SJSA1 (cell line): ENCODE results near the gene GFOD1. TPM values are rescaled to one million over a fixed set of nuclear protein-coding genes. Genes with fewer than 3 reads are reported as not detected.
"Not testable (repeated sequence)": the region's sequence is repeated elsewhere in the genome, so short reads cannot be mapped to it uniquely, and the experiment has no call there.

Experiments used
- DNase-seq, 2 experiments: peaks; one replicate each; pipeline ENCODE4 v3.0.0-alpha.2; 2015 to 2020; ENCODE audit warnings: low spot score in 2 of 2, low read depth in 1 of 2
- H3K27ac ChIP-seq: fragments of 250-450 bp; sonication (Bioruptor Pico); 2 replicates; pipeline ENCODE4 v1.5.1; 2020; ENCODE audit warnings: mild to moderate bottlenecking, moderate library complexity
- H3K27me3 ChIP-seq: fragments of 250-450 bp; sonication (Bioruptor Pico); replicated peaks from 2 replicates; pipeline ENCODE4 v1.5.1; 2020; ENCODE audit warnings: mild to moderate bottlenecking, moderate library complexity
- H3K36me3 ChIP-seq: fragments of 250-450 bp; sonication (Bioruptor Pico); 2 replicates; pipeline ENCODE4 v1.5.1; 2020; ENCODE audit warnings: mild to moderate bottlenecking
- H3K4me1 ChIP-seq: fragments of 250-450 bp; sonication (Bioruptor Pico); replicated peaks from 2 replicates; pipeline ENCODE4 v1.6.1; 2021; ENCODE audit warnings: mild to moderate bottlenecking
- H3K4me3 ChIP-seq: fragments of 250-450 bp; sonication (Bioruptor Pico); 2 replicates; pipeline ENCODE4 v1.5.1; 2020; ENCODE audit warnings: mild to moderate bottlenecking
- H3K9me3 ChIP-seq: fragments of 250-450 bp; sonication (Bioruptor Pico); replicated peaks from 2 replicates; pipeline ENCODE4 v1.5.1; 2020; ENCODE audit warnings: mild to moderate bottlenecking
- total RNA-seq: library from RNA; depleted of rRNA; stranded (reverse); fragments of >200 nt; shearing (Covaris generic); gene quantifications from 2 replicates; pipeline ENCODE4 v1.2.3, GENCODE V29; 2014

Gene GFOD1
- total RNA-seq, 1 experiment from 2014 or later = 10.8 TPM

- no peak for DNase-seq
- no peaks in the 10 kb centered on the region for H3K27me3 ChIP-seq
- H3K27ac ChIP-seq = no peak overlapping the region
- H3K4me1 ChIP-seq = peaks cover 1% of the 10 kb centered on the region; the same call in 1 of the 2 replicates
- no peak overlapping the region for H3K4me3 ChIP-seq
- H3K9me3 ChIP-seq = no peaks in the 10 kb centered on the region; the same call in 1 of the 2 replicates
- H3K36me3 ChIP-seq = no peaks in the 10 kb centered on the region; the same call in 1 of the 2 replicates
These were observed 41.7 kb downstream of the GFOD1 start for GRCh38 chr6:13445744-13446115.

DNA sequence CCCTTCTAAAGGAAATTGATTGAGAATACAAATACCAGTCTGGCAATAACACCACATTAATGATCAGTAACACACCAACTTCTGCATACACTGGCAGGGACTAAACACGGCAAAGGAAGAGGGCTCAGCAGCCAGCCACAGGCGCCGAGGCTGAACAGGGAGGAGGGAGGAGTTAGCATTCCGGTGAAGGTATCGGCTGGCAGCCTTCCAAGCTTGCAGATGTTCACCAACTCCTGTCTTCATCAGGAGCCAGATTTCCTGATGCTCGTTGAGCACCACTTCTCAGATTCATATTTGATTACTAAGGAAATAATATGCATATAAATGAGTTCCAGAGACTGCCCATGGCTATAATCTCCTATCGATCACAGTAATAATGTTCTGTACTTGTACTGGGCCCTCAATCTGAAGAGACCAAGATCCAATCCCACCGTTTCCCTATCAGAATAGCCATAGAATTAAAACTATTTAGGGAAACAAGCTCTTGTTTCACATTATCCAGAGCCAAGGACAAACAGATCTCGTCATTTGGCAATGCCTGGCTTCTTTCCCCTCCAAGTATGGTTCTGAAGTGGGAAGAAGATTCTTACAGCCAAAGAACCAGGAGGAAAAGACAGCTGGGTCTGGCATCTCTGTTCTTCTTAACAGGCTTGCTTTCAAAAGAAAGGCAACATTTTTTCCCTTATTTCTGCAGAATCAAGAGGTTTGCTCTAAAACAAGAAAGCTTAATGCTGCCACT is 42.2 kb downstream of the GFOD1 start:
- no peak overlapping the region for H3K27ac ChIP-seq
- no peak overlapping the region for H3K4me3 ChIP-seq
- no peaks in the 10 kb centered on the region; the same call in 1 of the 2 replicates for H3K9me3 ChIP-seq
- H3K4me1 ChIP-seq = peaks cover 6% of the 10 kb centered on the region; the same call in 1 of the 2 replicates
- H3K27me3 ChIP-seq = no peaks in the 10 kb centered on the region
- DNase-seq = no peak
- H3K36me3 ChIP-seq = no peaks in the 10 kb centered on the region

DNA sequence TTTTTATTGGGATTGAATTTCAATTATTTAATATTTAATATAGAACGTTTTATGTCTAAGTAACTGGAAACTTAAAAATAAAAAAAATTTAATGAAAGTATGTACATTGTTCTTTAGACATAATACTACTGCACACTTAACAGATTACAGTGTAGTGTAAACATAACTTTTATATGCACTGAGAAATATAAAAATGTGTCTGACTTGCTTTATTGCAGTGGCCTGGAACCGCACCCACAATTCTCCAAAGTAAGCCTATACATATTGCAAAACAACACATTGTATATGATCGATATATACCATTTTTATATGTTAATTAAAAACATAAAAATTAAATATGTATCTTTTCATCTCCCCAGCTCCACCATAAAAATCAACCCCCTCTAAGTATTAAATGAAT is 42.8 kb downstream of the GFOD1 start:
- Histone ChIP-seq H3K4me1 (peaks cover 6% of the 10 kb centered on the region; the same call in 1 of the 2 replicates), H3K36me3 (no peaks in the 10 kb centered on the region), H3K4me3 (no peak overlapping the region), H3K27me3 (no peaks in the 10 kb centered on the region), H3K9me3 (no peaks in the 10 kb centered on the region; the same call in 1 of the 2 replicates), H3K27ac (no peak overlapping the region)
- no peak for DNase-seq

- not testable (repeated sequence) for H3K36me3 ChIP-seq, H3K27ac ChIP-seq, DNase-seq, H3K9me3 ChIP-seq, H3K4me3 ChIP-seq, H3K27me3 ChIP-seq, H3K4me1 ChIP-seq
These were observed 43.4 kb downstream of the GFOD1 start for GRCh38 chr6:13443978-13444377.

- no peak overlapping the region for H3K27ac ChIP-seq
- no peaks in the 10 kb centered on the region; the same call in 1 of the 2 replicates for H3K9me3 ChIP-seq
- H3K4me1 ChIP-seq = peaks cover 6% of the 10 kb centered on the region; the same call in 1 of the 2 replicates
- DNase-seq = no peak
- H3K36me3 ChIP-seq = no peaks in the 10 kb centered on the region
- H3K4me3 ChIP-seq = no peak overlapping the region
- H3K27me3 ChIP-seq = no peaks in the 10 kb centered on the region
These were observed 45.6 kb downstream of the GFOD1 start for GRCh38 chr6:13441778-13442177.

GRCh38 chr6:13439644-13440043 is 47.8 kb downstream of the GFOD1 start:
- Histone ChIP-seq H3K27me3 (no peaks in the 10 kb centered on the region), H3K4me3 (no peak overlapping the region), H3K9me3 (no peaks in the 10 kb centered on the region; the same call in 1 of the 2 replicates), H3K27ac (no peak overlapping the region), H3K4me1 (peaks cover 6% of the 10 kb centered on the region; the same call in 1 of the 2 replicates), H3K36me3 (no peaks in the 10 kb centered on the region)
- no peak for DNase-seq

- Histone ChIP-seq H3K27me3 (no peaks in the 10 kb centered on the region), H3K4me3 (no peak overlapping the region), H3K27ac (no peak overlapping the region), H3K4me1 (peaks cover 6% of the 10 kb centered on the region; the same call in 1 of the 2 replicates), H3K9me3 (no peaks in the 10 kb centered on the region; the same call in 1 of the 2 replicates), H3K36me3 (no peaks in the 10 kb centered on the region)
- DNase-seq = no peak
These were observed 49.3 kb downstream of the GFOD1 start for GRCh38 chr6:13438126-13438525.

DNA sequence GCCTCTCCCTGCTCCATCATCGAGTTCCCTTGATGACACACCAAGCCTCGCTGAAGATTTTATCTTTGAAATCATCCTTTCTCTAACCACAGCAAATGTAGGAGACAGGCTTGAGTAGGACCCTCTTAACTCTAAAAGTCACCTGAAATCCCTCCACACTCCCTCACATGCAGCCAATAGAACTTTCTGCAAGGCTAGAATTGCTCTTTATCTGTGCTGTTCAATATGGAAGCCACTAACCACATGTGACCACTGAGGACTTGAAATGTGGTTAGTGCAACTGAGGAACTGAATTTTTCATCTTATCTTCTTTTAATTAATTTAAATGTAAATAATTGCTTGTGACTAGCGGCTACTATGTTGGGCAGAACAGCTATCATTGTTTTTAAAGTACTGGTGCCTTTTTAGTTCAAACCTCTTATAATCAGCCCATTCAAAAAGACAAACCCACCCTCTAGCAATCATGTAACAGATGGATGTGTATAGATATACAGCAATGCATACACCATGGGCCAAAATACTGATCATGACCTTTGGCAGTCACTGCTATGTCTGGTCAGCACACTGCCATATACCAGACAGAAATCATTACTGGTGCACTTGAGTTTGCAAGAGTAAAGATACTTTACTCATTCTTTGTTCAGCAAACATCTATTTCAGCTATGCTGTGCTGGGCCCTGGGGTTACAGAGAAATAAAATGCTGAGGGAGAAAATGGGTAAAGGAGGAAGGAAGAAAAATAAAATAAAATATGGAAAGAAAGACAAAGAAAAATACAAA is 50.0 kb downstream of the GFOD1 start:
- H3K9me3 ChIP-seq = no peaks in the 10 kb centered on the region
- DNase-seq = no peak
- no peak overlapping the region for H3K4me3 ChIP-seq
- no peak overlapping the region for H3K27ac ChIP-seq
- peaks cover 6% of the 10 kb centered on the region; the same call in 1 of the 2 replicates for H3K4me1 ChIP-seq
- no peaks in the 10 kb centered on the region for H3K36me3 ChIP-seq
- no peaks in the 10 kb centered on the region for H3K27me3 ChIP-seq

DNA sequence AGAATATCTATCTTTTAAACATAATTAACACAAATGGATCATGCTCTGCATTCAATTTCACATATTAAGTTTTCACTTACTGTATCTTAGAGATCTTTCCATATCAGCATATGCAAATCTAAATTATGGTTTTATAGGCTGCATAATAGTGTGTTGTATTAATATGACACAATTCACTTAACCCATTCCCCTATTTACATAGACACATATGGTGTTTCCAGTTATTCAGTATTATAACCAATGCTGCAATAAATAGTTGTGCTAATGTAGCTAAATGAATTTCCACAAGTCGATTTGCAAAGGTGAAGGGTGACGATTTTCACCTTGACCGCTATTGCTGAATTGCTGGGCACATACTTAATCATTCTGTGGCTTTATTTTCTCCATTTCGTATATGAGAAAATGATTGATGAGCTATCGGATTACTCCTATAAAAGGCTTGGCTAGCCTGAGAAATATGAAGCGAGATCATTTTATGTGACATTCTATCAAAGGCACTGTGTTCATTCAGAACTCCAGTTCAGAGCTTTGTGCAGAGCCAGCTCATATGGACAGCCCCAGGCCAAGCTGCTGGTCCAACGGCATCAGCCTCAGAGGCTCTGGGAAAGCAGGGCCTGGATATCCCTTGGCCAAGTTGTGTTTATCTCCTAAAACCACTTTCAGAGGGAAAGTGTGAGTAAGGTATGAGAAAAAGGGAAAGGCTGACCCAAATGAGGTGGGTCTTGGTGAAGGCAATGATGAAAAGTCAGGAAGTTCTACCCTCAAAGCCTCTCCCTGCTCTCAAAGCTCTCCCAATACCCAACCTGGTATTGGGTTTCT is 50.8 kb downstream of the GFOD1 start:
- Histone ChIP-seq H3K4me3 (no peak overlapping the region), H3K27me3 (no peaks in the 10 kb centered on the region), H3K36me3 (no peaks in the 10 kb centered on the region), H3K9me3 (no peaks in the 10 kb centered on the region), H3K4me1 (peaks cover 6% of the 10 kb centered on the region; the same call in 1 of the 2 replicates), H3K27ac (no peak overlapping the region)
- no peak for DNase-seq

- no peak overlapping the region for H3K27ac ChIP-seq
- no peak overlapping the region for H3K4me3 ChIP-seq
- no peaks in the 10 kb centered on the region for H3K27me3 ChIP-seq
- peaks cover 4% of the 10 kb centered on the region; the same call in 1 of the 2 replicates for H3K4me1 ChIP-seq
- H3K36me3 ChIP-seq = no peaks in the 10 kb centered on the region
- no peaks in the 10 kb centered on the region for H3K9me3 ChIP-seq
- no peak for DNase-seq
These were observed 51.7 kb downstream of the GFOD1 start for GRCh38 chr6:13435477-13436246.

GRCh38 chr6:13434777-13435176 is 52.6 kb downstream of the GFOD1 start:
- Histone ChIP-seq H3K4me1 (no peaks in the 10 kb centered on the region; the same call in 1 of the 2 replicates), H3K27ac (no peak overlapping the region), H3K27me3 (no peaks in the 10 kb centered on the region), H3K36me3 (no peaks in the 10 kb centered on the region), H3K4me3 (no peak overlapping the region), H3K9me3 (no peaks in the 10 kb centered on the region)
- no peak for DNase-seq

DNA sequence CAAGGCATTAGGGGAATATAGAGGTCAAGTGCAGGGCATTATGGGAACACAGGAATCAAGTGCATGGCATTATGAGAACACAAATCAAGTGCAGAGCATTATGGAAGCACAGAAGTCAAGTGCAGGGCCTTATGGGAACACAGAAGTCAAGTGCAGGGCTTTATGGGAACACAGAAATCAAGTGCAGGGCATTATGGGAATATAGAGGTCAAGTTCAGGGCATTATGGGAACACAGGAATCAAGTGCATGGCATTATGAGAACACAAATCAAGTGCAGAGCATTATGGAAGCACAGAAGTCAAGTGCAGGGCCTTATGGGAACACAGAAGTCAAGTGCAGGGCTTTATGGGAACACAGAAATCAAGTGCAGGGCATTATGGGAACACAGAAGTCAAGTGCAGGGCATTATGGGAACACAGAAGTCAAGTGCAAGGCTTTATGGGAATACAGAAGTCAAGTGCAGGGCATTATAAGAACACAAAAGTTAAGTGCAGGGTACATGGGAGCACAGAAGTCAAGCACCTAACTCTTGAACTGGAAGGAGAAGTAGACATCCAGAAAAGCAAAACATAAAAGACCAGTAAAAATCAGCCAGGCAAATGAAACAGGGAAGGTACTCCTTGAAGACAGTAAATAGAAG is 53.1 kb downstream of the GFOD1 start:
- not testable (repeated sequence) for H3K9me3 ChIP-seq, H3K4me3 ChIP-seq, H3K27ac ChIP-seq, H3K4me1 ChIP-seq, H3K27me3 ChIP-seq, H3K36me3 ChIP-seq, DNase-seq
